Gastroesophageal sphincter (tissue), 3 donors: ENCODE data around the gene TNS1.

ENCODE experiments used
- CTCF ChIP-seq, 4 experiments: fragments of 200-600 bp in 2 of 4; fragments of 450-650 bp in 2 of 4; sonication (generic) in 1 of 4; IDR thresholded peaks; one replicate each; pipeline ENCODE4 v1.5.1; 2017 to 2019; ENCODE audit warnings: antibody characterized with exemption in 4 of 4, mild to moderate bottlenecking in 2 of 4, moderate library complexity in 2 of 4
- EP300 ChIP-seq: sonication (generic); formaldehyde crosslinking; IDR thresholded peaks from one replicate; pipeline ENCODE4 v1.6.1; 2017; ENCODE audit warnings: antibody characterized with exemption, mild to moderate bottlenecking
- POLR2A ChIP-seq, 2 donors: fragments of 450-650 bp; IDR thresholded peaks; one replicate each; pipeline ENCODE4 v1.6.1; 2017; ENCODE audit warnings: antibody characterized with exemption in 2 of 2, mild to moderate bottlenecking in 2 of 2, moderate library complexity in 1 of 2
- POLR2AphosphoS5 ChIP-seq: sonication (generic); formaldehyde crosslinking; IDR thresholded peaks from one replicate; pipeline ENCODE4 v1.6.1; 2017; ENCODE audit warnings: antibody characterized with exemption

GRCh38 chr2:217889656-217890055, 113.1 kb downstream of the TNS1 start:
- TF ChIP-seq CTCF (IDR thresholded peaks at IDR 0.05) (no peak), POLR2AphosphoS5 (no peak), POLR2A (IDR thresholded peaks at IDR 0.05) (no peak), EP300 (no peak)
